GM20000 (cell line): ENCODE measurements around the gene AP1M1.

Experiments
- DNase-seq: peaks from one replicate; pipeline ENCODE4 v3.0.0; 2012; ENCODE audit warnings: low spot score
- TF ChIP-seq, protein P1 (sequence below): IDR thresholded peaks from 2 replicates; pipeline ENCODE4 v1.5.1; 2012; ENCODE audit warnings: mild to moderate bottlenecking, control low read depth; ENCODE audit errors: extremely low read depth, missing control alignments

The AP1M1 gene

DNA sequence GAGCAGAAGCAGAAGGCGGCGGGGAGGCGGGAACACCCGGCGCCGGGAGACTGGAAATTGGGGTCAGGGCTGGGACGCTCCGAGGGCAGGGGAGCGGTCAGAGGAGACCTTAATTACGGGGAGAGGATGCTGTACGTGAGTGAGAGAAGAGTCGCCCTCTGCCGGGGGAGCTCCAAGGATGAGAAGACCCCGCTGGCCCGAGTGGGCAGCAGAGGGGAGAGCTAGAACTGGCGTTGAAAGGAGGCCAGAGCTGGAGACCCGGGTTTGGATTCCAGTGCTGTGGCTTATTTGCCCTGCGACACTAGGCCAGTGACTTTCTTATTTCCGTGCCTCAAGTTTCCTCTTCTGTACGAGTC, 12.0 kb upstream of the AP1M1 start:
- TF ChIP-seq, protein P1, sequence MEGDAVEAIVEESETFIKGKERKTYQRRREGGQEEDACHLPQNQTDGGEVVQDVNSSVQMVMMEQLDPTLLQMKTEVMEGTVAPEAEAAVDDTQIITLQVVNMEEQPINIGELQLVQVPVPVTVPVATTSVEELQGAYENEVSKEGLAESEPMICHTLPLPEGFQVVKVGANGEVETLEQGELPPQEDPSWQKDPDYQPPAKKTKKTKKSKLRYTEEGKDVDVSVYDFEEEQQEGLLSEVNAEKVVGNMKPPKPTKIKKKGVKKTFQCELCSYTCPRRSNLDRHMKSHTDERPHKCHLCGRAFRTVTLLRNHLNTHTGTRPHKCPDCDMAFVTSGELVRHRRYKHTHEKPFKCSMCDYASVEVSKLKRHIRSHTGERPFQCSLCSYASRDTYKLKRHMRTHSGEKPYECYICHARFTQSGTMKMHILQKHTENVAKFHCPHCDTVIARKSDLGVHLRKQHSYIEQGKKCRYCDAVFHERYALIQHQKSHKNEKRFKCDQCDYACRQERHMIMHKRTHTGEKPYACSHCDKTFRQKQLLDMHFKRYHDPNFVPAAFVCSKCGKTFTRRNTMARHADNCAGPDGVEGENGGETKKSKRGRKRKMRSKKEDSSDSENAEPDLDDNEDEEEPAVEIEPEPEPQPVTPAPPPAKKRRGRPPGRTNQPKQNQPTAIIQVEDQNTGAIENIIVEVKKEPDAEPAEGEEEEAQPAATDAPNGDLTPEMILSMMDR: peak; percentile 24
- peak; percentile 46 for DNase-seq

DNA sequence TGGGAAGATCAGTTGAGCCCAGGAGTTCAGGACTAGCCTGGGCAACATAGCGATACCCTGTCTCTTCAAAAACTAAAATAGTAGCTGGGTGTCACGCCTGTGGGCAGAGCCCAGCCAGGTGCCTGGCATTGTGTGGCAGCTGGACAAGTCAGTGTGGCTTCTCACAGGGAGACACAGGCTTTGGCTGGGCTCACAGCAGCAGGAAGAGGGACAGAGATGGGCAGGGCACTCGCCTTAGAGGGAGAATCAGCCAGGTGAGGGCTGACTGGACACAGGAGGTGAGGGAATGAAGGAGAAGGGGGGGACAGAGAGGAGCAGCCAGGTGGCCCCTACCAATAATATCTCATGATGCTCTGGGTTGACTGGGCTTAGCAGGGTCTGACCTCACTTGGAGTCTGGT, 9.2 kb upstream of the AP1M1 start:
- DNase-seq: no peak
- TF ChIP-seq, protein P1: no peak

DNA sequence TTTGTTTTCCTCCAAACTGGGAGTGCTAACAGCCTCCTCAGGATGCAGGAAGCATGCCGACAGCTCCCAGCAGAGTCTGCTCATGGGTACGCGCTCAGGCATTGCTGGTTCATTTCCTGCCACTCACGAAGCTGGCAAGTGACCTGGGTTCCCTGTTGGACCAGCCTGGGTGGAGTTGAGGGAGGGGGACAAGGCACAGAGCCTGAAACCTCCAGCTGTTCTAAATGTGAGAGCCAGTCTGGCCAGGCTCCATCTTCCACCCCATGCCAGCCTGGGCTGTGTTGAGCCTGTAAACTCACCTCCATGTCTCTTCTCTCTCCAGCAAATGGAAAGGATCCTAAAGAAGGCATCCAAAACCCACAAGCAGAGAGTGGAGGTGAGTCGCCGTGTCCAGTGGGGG, 7.5 kb upstream of the AP1M1 start:
- TF ChIP-seq, protein P1: no peak
- DNase-seq: no peak

DNA sequence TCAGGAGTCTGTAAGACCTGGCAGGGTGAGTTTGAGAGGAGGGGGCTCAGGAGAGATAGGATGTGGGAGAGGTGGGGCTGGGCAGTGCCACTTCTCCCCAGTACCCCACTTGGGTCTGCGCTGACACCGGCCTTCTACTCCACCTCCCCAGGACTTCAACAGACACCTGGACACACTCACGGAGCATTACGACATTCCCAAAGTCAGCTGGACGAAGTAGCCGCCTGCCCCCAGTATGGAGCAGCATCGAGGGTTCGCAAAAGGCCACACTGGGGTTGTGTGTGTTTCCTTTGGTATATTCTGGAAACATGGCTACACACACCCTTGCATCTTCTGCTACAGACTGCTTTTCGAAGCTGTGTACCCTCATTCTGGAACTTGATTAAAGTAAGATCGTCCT, 7.0 kb upstream of the AP1M1 start:
- no peak for DNase-seq
- TF ChIP-seq, protein P1: no peak

DNA sequence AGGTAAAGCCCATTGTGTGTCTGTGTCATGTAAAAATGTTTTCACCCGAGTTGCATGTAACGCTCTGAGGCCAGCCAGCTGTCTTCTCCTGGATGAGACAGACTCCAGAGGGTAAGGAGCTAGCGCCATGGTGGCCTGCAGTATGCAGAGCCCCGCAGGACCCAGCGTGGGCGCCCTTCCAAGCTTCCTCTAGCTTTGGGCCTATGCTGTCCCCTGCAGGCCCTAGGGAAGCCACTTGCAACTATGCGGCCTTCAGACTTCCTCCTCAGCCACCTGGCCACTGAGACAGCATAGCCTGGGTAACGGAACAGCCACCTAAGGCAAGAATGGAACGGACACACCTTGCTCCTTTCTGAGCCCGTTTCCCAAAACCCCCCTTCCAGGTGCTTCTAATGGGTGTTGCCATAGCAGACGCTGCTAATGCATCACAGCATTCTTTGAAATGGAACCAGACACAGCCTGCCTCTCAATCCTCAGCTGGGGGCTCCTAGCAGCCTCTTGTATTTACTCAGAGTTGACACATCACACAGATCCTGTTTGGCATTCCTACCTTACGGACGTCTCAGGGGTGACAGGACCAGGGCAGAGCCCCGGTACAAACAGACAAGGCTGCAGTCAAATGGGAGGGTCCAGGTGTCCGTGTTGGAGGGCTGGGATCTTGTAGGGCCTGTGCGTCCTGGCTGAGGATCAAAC, 6.3 kb upstream of the AP1M1 start:
- TF ChIP-seq, protein P1: no peak
- DNase-seq: no peak

DNA sequence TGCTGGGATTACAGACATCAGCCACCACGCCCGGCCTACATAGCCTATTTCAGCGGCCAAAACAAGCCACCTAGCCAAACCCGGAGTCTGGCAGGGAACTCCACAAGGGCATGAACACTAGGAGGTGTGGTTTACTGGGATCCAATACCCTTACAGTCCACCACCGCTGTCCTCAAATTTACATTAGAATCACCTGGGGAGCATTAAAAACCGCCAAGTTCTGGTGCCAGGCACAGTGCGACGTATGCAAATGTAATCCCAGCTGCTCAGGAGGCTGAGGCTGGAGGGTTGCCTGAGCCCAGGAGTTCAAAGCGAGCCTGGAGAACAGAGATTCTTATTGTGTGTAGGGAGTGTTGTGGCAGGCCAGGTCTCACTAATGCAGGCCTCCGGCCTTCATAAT, 4.2 kb upstream of the AP1M1 start:
- TF ChIP-seq, protein P1: no peak
- DNase-seq: no peak

DNA sequence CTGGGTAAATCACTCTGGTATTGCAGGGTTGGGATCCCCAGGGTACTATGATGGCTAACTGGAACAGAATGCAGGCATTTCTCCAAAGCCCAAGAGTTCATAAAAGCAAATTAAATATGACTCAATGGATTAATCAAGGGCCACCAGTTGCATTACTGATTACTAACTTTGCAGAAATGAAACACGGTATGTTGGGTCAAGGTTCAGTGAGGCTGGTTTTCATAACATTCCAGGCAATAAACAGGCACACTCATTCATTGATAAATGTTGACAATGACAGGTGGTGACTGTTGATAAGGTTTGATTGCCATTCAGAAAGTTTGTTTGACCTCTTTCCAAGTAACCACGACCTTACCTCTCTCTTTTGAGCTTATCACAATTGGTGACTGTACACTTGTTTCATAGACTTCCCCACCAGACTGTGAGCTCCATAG, 506 bp upstream of the AP1M1 start:
- TF ChIP-seq, protein P1: no peak
- no peak for DNase-seq
